ENCODE data around the gene PLGLB2. TPM values are rescaled to one million over a fixed set of nuclear protein-coding genes. Genes with fewer than 3 reads are reported as not detected.

PLGLB2 gene
- total and polyA plus RNA-seq, 2 donors from 2014 or later (not counting 2 experiments from before 2014, with no cell fraction given) = 0.11 TPM; not detected in 1

Other genes with a start within 250 kb of the PLGLB2 start
- gene RGPD2, start 77.7 kb downstream of the PLGLB2 start, total RNA-seq = 2.4 and 3.6 TPM in 2 replicates
- 0.40 and 1.5 TPM in 2 replicates for gene RGPD2, start 77.7 kb downstream of the PLGLB2 start, polyA plus RNA-seq